Activated CD4-positive, alpha-beta T cell treated with anti-CD3 and anti-CD28 coated beads, Interleukin-2, amount 50 U/mL, for 4 hours (primary cell): ENCODE measurements around the gene CAPN7.
"Not testable (repeated sequence)": the region's sequence is repeated elsewhere in the genome, so short reads cannot be mapped to it uniquely, and the experiment has no call there.

Experiments
- DNase-seq, 2 experiments: peaks; one replicate each; pipeline ENCODE4 v3.0.0-alpha.2; 2020

The CAPN7 gene

GRCh38 chr3:15205934-15206661 lies at the start of gene CAPN7:
CAPN7 (plus strand) TSS chr3:15206246; CDS start chr3:15206496, 250 bp downstream.
- DNase-seq = peak; percentile 86 to 90

- no peak for DNase-seq
Measured at GRCh38 chr3:15157441-15157840, 48.6 kb upstream of the CAPN7 start.

GRCh38 chr3:15159501-15160136 lies 46.4 kb upstream of the CAPN7 start:
- no peak for DNase-seq

GRCh38 chr3:15160662-15161061 lies 45.4 kb upstream of the CAPN7 start:
- no peak for DNase-seq

GRCh38 chr3:15161133-15161532 lies 44.9 kb upstream of the CAPN7 start:
- no peak for DNase-seq

GRCh38 chr3:15163656-15164055 lies 42.4 kb upstream of the CAPN7 start:
- DNase-seq = not testable (repeated sequence)

GRCh38 chr3:15164340-15164739 lies 41.7 kb upstream of the CAPN7 start:
- no peak for DNase-seq

GRCh38 chr3:15165061-15165460 lies 41.0 kb upstream of the CAPN7 start:
- no peak for DNase-seq

- DNase-seq = not testable (repeated sequence)
Measured at GRCh38 chr3:15166391-15166790, 39.7 kb upstream of the CAPN7 start.

GRCh38 chr3:15171096-15171495 lies 35.0 kb upstream of the CAPN7 start:
- no peak for DNase-seq

GRCh38 chr3:15172806-15173205 lies 33.2 kb upstream of the CAPN7 start:
- no peak for DNase-seq

- no peak for DNase-seq
Measured at GRCh38 chr3:15174953-15175352, 31.1 kb upstream of the CAPN7 start.

- no peak for DNase-seq
Measured at GRCh38 chr3:15175605-15176004, 30.4 kb upstream of the CAPN7 start.

GRCh38 chr3:15180042-15180611 lies 25.9 kb upstream of the CAPN7 start:
- no peak for DNase-seq

- DNase-seq = no peak
Measured at GRCh38 chr3:15181511-15181910, 24.5 kb upstream of the CAPN7 start.

- DNase-seq = no peak
Measured at GRCh38 chr3:15181963-15182362, 24.1 kb upstream of the CAPN7 start.

- no peak for DNase-seq
Measured at GRCh38 chr3:15183011-15183410, 23.0 kb upstream of the CAPN7 start.

- no peak for DNase-seq
Measured at GRCh38 chr3:15185404-15185803, 20.6 kb upstream of the CAPN7 start.

GRCh38 chr3:15186101-15186476 lies 20.0 kb upstream of the CAPN7 start:
- no peak for DNase-seq

GRCh38 chr3:15186477-15187164 lies 19.4 kb upstream of the CAPN7 start:
- not testable (repeated sequence) for DNase-seq

GRCh38 chr3:15197340-15198029 lies 8.6 kb upstream of the CAPN7 start:
- no peak for DNase-seq

- DNase-seq = no peak
Measured at GRCh38 chr3:15198686-15199085, 7.4 kb upstream of the CAPN7 start.

- no peak for DNase-seq
Measured at GRCh38 chr3:15199493-15200105, 6.4 kb upstream of the CAPN7 start.
